Mucosa of descending colon (tissue), 3 donors: ENCODE results near the gene PTP4A1. TPM values are rescaled to one million over a fixed set of nuclear protein-coding genes. Genes with fewer than 3 reads are reported as not detected.

Source experiments
- ATAC-seq: fragments of 200-7000 bp; cut with Tn5 transposase; one replicate; pipeline ENCODE4 v1.9.1; 2020; ENCODE audit warnings: mild to moderate bottlenecking, moderate library complexity
- DNase-seq, 3 donors: peaks; one replicate each; pipeline ENCODE4 v3.0.0-alpha.2; 2020
- H3K36me3 ChIP-seq: fragments of 200-600 bp; one replicate; pipeline ENCODE4 v1.8.0; 2021; ENCODE audit warnings: low read depth, mild to moderate bottlenecking
- H3K4me1 ChIP-seq: fragments of 200-600 bp; one replicate; pipeline ENCODE4 v1.8.0; 2021; ENCODE audit warnings: low read depth, mild to moderate bottlenecking
- H3K4me3 ChIP-seq: fragments of 200-600 bp; one replicate; pipeline ENCODE4 v1.8.0; 2021; ENCODE audit warnings: mild to moderate bottlenecking
- H3K9me3 ChIP-seq: fragments of 200-600 bp; one replicate; pipeline ENCODE4 v1.8.0; 2021; ENCODE audit warnings: mild to moderate bottlenecking
- intact Hi-C, 2 donors: fragments of 100-400 bp; cut with DNase I in 1 of 2; cut with micrococcal nuclease in 1 of 2; formaldehyde crosslinking; loops; one replicate each; pipeline versions ENCODE4 v1.11.0 to v1.11.1; 2022; cut with DNase I, micrococcal nuclease
- total RNA-seq, 3 donors: library from RNA; stranded (reverse); fragmentation: NEBNext Ultra II Directional in 2 of 3; extraction: Animal tissue kit (Norgen Biotek cat#: 25700) in 2 of 3; gene quantifications; one replicate each; pipeline versions ENCODE4 v1.2.1 to v1.2.4, GENCODE V29; 2021 to 2023
- TF ChIP-seq, protein P1 (sequence below): fragments of 200-600 bp; IDR thresholded peaks from one replicate; pipeline ENCODE4 v1.8.0; 2022; ENCODE audit warnings: antibody characterized with exemption, mild to moderate bottlenecking
- donor health status: DM: no; HTN: no; CAD: no; lungs with moderate emphysema.
- donor health status: DM: no; HTN: no; CAD: no.
- donor health status: DM: no; HTN: yes; CAD: no.

Gene PTP4A1
- total RNA-seq, 3 donors from 2014 or later: 112 to 177 (median 147) TPM

DNA sequence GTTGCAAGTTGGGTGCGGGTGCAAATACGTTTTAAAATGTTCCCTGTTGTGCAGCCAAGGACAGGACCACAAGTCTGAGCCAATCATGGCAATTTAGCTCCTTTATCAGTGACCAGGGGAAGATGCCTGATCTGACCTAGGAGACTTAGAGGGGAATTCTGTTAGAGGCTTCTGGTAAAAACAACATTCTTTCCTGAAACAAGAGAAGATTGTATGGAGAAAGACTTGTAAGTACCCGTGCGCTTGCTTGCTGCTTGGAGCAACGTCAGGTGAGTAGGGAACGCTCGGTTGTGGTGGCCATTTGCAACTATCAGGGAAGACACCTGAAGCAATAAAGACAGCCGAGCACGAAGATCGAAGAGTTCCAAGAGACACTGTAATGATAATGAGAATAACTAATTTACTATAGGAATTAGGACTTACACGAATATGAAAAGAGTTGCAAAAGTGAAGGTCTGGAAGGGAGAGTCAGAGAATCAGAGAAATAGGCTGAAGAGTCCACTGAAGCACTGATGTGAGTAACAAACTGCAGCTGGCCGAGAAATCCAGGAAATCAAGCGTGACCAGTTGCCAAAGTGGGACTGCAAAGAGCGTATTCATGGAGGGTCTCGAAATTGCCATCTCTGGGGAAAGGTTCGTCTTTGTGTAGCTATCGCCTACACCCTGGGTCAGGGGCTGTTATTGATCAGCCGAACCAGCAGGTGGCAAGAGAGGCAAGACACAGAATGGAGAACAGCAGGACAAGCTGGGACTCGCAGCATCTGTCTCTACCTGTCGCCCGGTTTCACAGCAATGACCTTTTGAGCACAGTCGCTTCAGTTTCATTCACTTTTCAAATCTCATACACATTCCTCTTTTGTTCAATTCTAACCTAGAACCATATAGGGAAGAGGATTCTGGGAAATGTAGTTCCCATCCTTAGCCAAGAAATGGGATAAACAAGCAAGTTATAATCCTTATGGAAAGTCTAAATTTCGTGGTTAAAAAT, 26.1 kb downstream of the PTP4A1 start:
- intact Hi-C loops: loop anchor here (2.0 to 5.0 kb wide), 2 partner anchors 164 to 166 kb away; no protein-coding TSS in a partner anchor
- peak; percentile 99 for ATAC-seq
- DNase-seq: peak; percentile 68 to 84 (median 82)
- no peaks in the 10 kb centered on the region for H3K9me3 ChIP-seq
- TF ChIP-seq, protein P1, sequence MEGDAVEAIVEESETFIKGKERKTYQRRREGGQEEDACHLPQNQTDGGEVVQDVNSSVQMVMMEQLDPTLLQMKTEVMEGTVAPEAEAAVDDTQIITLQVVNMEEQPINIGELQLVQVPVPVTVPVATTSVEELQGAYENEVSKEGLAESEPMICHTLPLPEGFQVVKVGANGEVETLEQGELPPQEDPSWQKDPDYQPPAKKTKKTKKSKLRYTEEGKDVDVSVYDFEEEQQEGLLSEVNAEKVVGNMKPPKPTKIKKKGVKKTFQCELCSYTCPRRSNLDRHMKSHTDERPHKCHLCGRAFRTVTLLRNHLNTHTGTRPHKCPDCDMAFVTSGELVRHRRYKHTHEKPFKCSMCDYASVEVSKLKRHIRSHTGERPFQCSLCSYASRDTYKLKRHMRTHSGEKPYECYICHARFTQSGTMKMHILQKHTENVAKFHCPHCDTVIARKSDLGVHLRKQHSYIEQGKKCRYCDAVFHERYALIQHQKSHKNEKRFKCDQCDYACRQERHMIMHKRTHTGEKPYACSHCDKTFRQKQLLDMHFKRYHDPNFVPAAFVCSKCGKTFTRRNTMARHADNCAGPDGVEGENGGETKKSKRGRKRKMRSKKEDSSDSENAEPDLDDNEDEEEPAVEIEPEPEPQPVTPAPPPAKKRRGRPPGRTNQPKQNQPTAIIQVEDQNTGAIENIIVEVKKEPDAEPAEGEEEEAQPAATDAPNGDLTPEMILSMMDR: peak; percentile 84
- peak overlapping the region; percentile 2 for H3K4me3 ChIP-seq
- H3K4me1 ChIP-seq: no peaks in the 10 kb centered on the region
- no peaks in the 10 kb centered on the region for H3K36me3 ChIP-seq

- DNase-seq: no peak
- TF ChIP-seq, protein P1: no peak
- intact Hi-C loops: loop anchor here (2.0 to 5.0 kb wide), 2 partner anchors 163 to 166 kb away; no protein-coding TSS in a partner anchor
- Histone ChIP-seq H3K4me3 (no peak overlapping the region), H3K4me1 (no peaks in the 10 kb centered on the region), H3K36me3 (no peaks in the 10 kb centered on the region), H3K9me3 (no peaks in the 10 kb centered on the region)
- no peak for ATAC-seq
These were observed 27.0 kb downstream of the PTP4A1 start for GRCh38 chr6:63599243-63599642.

GRCh38 chr6:63600136-63600535, 27.9 kb downstream of the PTP4A1 start:
- intact Hi-C loops: no loop called here
- Histone ChIP-seq H3K4me1 (no peaks in the 10 kb centered on the region), H3K36me3 (no peaks in the 10 kb centered on the region), H3K9me3 (no peaks in the 10 kb centered on the region), H3K4me3 (no peak overlapping the region)
- DNase-seq (no peak), ATAC-seq (no peak)
- TF ChIP-seq, protein P1: no peak

GRCh38 chr6:63609231-63609630, 37.0 kb downstream of the PTP4A1 start:
- ATAC-seq: no peak
- Histone ChIP-seq H3K36me3 (no peaks in the 10 kb centered on the region), H3K9me3 (no peaks in the 10 kb centered on the region), H3K4me3 (no peak overlapping the region), H3K4me1 (no peaks in the 10 kb centered on the region)
- intact Hi-C loops: no loop called here
- TF ChIP-seq, protein P1: no peak
- no peak for DNase-seq

DNA sequence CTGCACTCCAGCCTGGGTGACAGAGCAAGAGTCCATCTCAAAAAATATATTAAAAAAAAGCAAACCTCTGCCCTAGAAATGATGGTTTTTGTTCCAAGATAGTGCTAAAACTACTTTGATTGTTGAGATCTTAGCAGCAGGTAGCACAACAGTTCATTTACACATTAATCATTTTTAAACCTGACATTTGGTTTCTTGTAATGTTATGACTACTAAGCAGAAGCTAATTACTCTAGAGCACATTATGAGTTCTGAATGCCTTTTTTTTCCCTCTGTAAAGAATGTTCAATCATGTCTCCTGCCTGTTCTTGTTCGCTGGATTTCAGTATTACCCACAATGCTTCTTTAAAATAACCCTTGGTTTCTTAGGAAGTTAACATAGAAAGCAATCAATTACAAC, 38.7 kb downstream of the PTP4A1 start:
- ATAC-seq: no peak
- H3K4me3 ChIP-seq: no peak overlapping the region
- no peaks in the 10 kb centered on the region for H3K4me1 ChIP-seq
- intact Hi-C loops: no loop called here
- H3K9me3 ChIP-seq: no peaks in the 10 kb centered on the region
- no peak for DNase-seq
- TF ChIP-seq, protein P1: no peak
- H3K36me3 ChIP-seq: no peaks in the 10 kb centered on the region
